Muscle layer of colon (tissue), 2 donors: ENCODE data around the gene CTNNB1.

Source experiments
- H3K27ac ChIP-seq: one replicate; pipeline ENCODE4 v1.7.0; 2013; ENCODE audit warnings: low read depth, mild to moderate bottlenecking, low read length, moderate library complexity
- H3K27me3 ChIP-seq, 2 donors: one replicate each; pipeline ENCODE4 v1.7.0; 2013; ENCODE audit warnings: low read length in 2 of 2, mild to moderate bottlenecking in 2 of 2; ENCODE audit not compliant: insufficient read depth in 2 of 2, control insufficient read depth in 1 of 2
- H3K36me3 ChIP-seq: one replicate; pipeline ENCODE4 v1.7.0; 2013; ENCODE audit warnings: mild to moderate bottlenecking, low read length; ENCODE audit not compliant: insufficient read depth
- H3K4me1 ChIP-seq: one replicate; pipeline ENCODE4 v1.7.0; 2013; ENCODE audit warnings: mild to moderate bottlenecking, low read length; ENCODE audit not compliant: insufficient read depth
- H3K4me3 ChIP-seq, 2 donors: one replicate each; pipeline ENCODE4 v1.7.0; 2013; ENCODE audit warnings: low read length in 2 of 2, low read depth in 1 of 2, mild to moderate bottlenecking in 1 of 2, moderate library complexity in 1 of 2
- H3K9ac ChIP-seq: one replicate; pipeline ENCODE4 v1.7.0; 2013; ENCODE audit warnings: low read length
- H3K9me3 ChIP-seq: one replicate; pipeline ENCODE4 v1.7.0; 2013; ENCODE audit warnings: mild to moderate bottlenecking, low read length
- donor health status: abdominal sarcoma.
- donor health status: Adenocarcinoma of cecum.

CTNNB1 gene

GRCh38 chr3:41220906-41221677 is 21.8 kb downstream of the CTNNB1 start:
- H3K27ac ChIP-seq, result no peak overlapping the region
- H3K9ac ChIP-seq, result no peak overlapping the region
- H3K9me3 ChIP-seq, result no peaks in the 10 kb centered on the region
- H3K4me3 ChIP-seq, result no peak overlapping the region
- H3K27me3 ChIP-seq, result no peaks in the 10 kb centered on the region
- peaks cover 43% of the 10 kb centered on the region for H3K4me1 ChIP-seq
- peaks cover 20% of the 10 kb centered on the region for H3K36me3 ChIP-seq

- Histone ChIP-seq H3K4me3 (no peak overlapping the region), H3K4me1 (peaks cover 42% of the 10 kb centered on the region), H3K9me3 (no peaks in the 10 kb centered on the region), H3K36me3 (peaks cover 29% of the 10 kb centered on the region), H3K27me3 (no peaks in the 10 kb centered on the region), H3K27ac (no peak overlapping the region), H3K9ac (no peak overlapping the region)
Observed at GRCh38 chr3:41222012-41222411, 22.7 kb downstream of the CTNNB1 start.

- Histone ChIP-seq H3K4me3 (no peak overlapping the region), H3K27ac (no peak overlapping the region), H3K27me3 (no peaks in the 10 kb centered on the region), H3K4me1 (peaks cover 42% of the 10 kb centered on the region), H3K9me3 (no peaks in the 10 kb centered on the region), H3K9ac (no peak overlapping the region), H3K36me3 (peaks cover 33% of the 10 kb centered on the region)
Observed at GRCh38 chr3:41222501-41222900, 23.2 kb downstream of the CTNNB1 start.

- no peak overlapping the region for H3K9ac ChIP-seq
- H3K9me3 ChIP-seq, result no peaks in the 10 kb centered on the region
- peaks cover 41% of the 10 kb centered on the region for H3K4me1 ChIP-seq
- no peak overlapping the region for H3K4me3 ChIP-seq
- no peak overlapping the region for H3K27ac ChIP-seq
- peaks cover 33% of the 10 kb centered on the region for H3K36me3 ChIP-seq
- H3K27me3 ChIP-seq, result no peaks in the 10 kb centered on the region
Observed at GRCh38 chr3:41223078-41223477, 23.8 kb downstream of the CTNNB1 start.

GRCh38 chr3:41223691-41224090 is 24.4 kb downstream of the CTNNB1 start:
- Histone ChIP-seq H3K27ac (no peak overlapping the region), H3K27me3 (no peaks in the 10 kb centered on the region), H3K9ac (no peak overlapping the region), H3K4me3 (no peak overlapping the region), H3K4me1 (peaks cover 39% of the 10 kb centered on the region), H3K36me3 (peaks cover 37% of the 10 kb centered on the region), H3K9me3 (no peaks in the 10 kb centered on the region)

GRCh38 chr3:41224120-41224806 is 25.0 kb downstream of the CTNNB1 start:
- Histone ChIP-seq H3K36me3 (peaks cover 37% of the 10 kb centered on the region), H3K4me3 (no peak overlapping the region), H3K27ac (no peak overlapping the region), H3K27me3 (no peaks in the 10 kb centered on the region), H3K9me3 (no peaks in the 10 kb centered on the region), H3K9ac (no peak overlapping the region), H3K4me1 (peaks cover 38% of the 10 kb centered on the region)

- no peak overlapping the region for H3K27ac ChIP-seq
- H3K9me3 ChIP-seq, result no peaks in the 10 kb centered on the region
- peaks cover 68% of the 10 kb centered on the region for H3K36me3 ChIP-seq
- H3K4me3 ChIP-seq, result no peak overlapping the region
- no peak overlapping the region for H3K9ac ChIP-seq
- H3K4me1 ChIP-seq, result peaks cover 8% of the 10 kb centered on the region
- H3K27me3 ChIP-seq, result no peaks in the 10 kb centered on the region
Observed at GRCh38 chr3:41234823-41235721, 35.8 kb downstream of the CTNNB1 start.

- no peak overlapping the region for H3K9ac ChIP-seq
- H3K4me3 ChIP-seq, result no peak overlapping the region
- H3K36me3 ChIP-seq, result peaks cover 77% of the 10 kb centered on the region
- no peaks in the 10 kb centered on the region for H3K9me3 ChIP-seq
- H3K4me1 ChIP-seq, result peaks cover 8% of the 10 kb centered on the region
- no peaks in the 10 kb centered on the region for H3K27me3 ChIP-seq
- H3K27ac ChIP-seq, result no peak overlapping the region
Observed at GRCh38 chr3:41236228-41236627, 36.9 kb downstream of the CTNNB1 start.

GRCh38 chr3:41237907-41238306 is 38.6 kb downstream of the CTNNB1 start:
- Histone ChIP-seq H3K27ac (no peak overlapping the region), H3K9me3 (no peaks in the 10 kb centered on the region), H3K9ac (no peak overlapping the region), H3K4me3 (no peak overlapping the region), H3K36me3 (peaks cover 80% of the 10 kb centered on the region), H3K4me1 (peaks cover 8% of the 10 kb centered on the region), H3K27me3 (no peaks in the 10 kb centered on the region)

GRCh38 chr3:41239587-41239986 is 40.3 kb downstream of the CTNNB1 start:
- Histone ChIP-seq H3K4me1 (peaks cover 8% of the 10 kb centered on the region), H3K36me3 (peaks cover 63% of the 10 kb centered on the region), H3K9me3 (no peaks in the 10 kb centered on the region), H3K4me3 (no peak overlapping the region), H3K27me3 (no peaks in the 10 kb centered on the region), H3K9ac (no peak overlapping the region), H3K27ac (no peak overlapping the region)

GRCh38 chr3:41241161-41241560 is 41.9 kb downstream of the CTNNB1 start:
- Histone ChIP-seq H3K9ac (no peak overlapping the region), H3K4me1 (peaks cover 8% of the 10 kb centered on the region), H3K36me3 (peaks cover 47% of the 10 kb centered on the region), H3K27me3 (no peaks in the 10 kb centered on the region), H3K27ac (no peak overlapping the region), H3K9me3 (no peaks in the 10 kb centered on the region), H3K4me3 (no peak overlapping the region)
